Activated B cell treated with CpG ODN at 0.5 μM for 24 hours (primary cell): ENCODE measurements around the gene MBTPS1. TPM values are rescaled to one million over a fixed set of nuclear protein-coding genes. Genes with fewer than 3 reads are reported as not detected.

Experiments used
- ATAC-seq: fragments of 200-7000 bp; cut with Tn5 transposase; one replicate; pipeline ENCODE4 v1.10.0; 2021; ENCODE audit warnings: low read depth, mild to moderate bottlenecking, moderate library complexity
- CTCF ChIA-PET: fragments of 350-600 bp; sonication (Branson Sonifier 250); formaldehyde crosslinking; loops from one replicate; lab custom pipeline; 2021; ENCODE audit warnings: antibody characterized with exemption; lab: Charles Lee
- POLR2A ChIA-PET: fragments of 350-600 bp; sonication (Branson Sonifier 250); formaldehyde crosslinking; loops from one replicate; lab custom pipeline; 2021; ENCODE audit warnings: antibody characterized with exemption; lab: Charles Lee
- DNase-seq: peaks from one replicate; pipeline ENCODE4 v3.0.0; 2022
- H3K27ac Mint-ChIP-seq: one replicate; pipeline ENCODE4 v1.8.0; 2020; ENCODE audit warnings: mixed read lengths
- H3K27me3 Mint-ChIP-seq: one replicate; pipeline ENCODE4 v1.8.0; 2021; ENCODE audit warnings: mixed read lengths
- H3K36me3 Mint-ChIP-seq: one replicate; pipeline ENCODE4 v1.8.0; 2021; ENCODE audit warnings: low read depth, mixed read lengths
- H3K4me1 Mint-ChIP-seq: one replicate; pipeline ENCODE4 v1.8.0; 2021; ENCODE audit warnings: mixed read lengths
- H3K4me3 Mint-ChIP-seq: one replicate; pipeline ENCODE4 v1.8.0; 2020; ENCODE audit warnings: mild to moderate bottlenecking, mixed read lengths
- H3K9me3 Mint-ChIP-seq: one replicate; pipeline ENCODE4 v1.8.0; 2020; ENCODE audit warnings: mixed read lengths
- CTCF ChIP-seq: fragments of 200-600 bp; IDR thresholded peaks from one replicate; pipeline ENCODE4 v1.8.0; 2022; ENCODE audit warnings: antibody characterized with exemption, mild to moderate bottlenecking
- intact Hi-C: fragments of 100-400 bp; cut with micrococcal nuclease; formaldehyde crosslinking; loops from one replicate; pipeline ENCODE4 v1.15.1; 2024
- total RNA-seq: library from RNA; stranded (reverse); gene quantifications from 2 replicates; pipeline ENCODE4 v1.2.3, GENCODE V29; 2022

The MBTPS1 gene
- total RNA-seq, 1 donor from 2014 or later: 79.2 TPM

GRCh38 chr16:84087466-84088151, 29.1 kb downstream of the MBTPS1 start:
- no peaks in the 10 kb centered on the region for H3K27me3 Mint-ChIP-seq
- ChIA-PET POLR2A (interaction anchor here (1.1 to 3.4 kb wide), 2 partner anchors 29 to 57 kb away, joined by 3 to 12 read pairs; partner anchors contain the start of genes DNAAF1, HSDL1 and MBTPS1), CTCF (interaction anchor here (1.0 to 7.7 kb wide), 4 partner anchors 25 to 99 kb away, joined by 3 to 44 read pairs (median 10); partner anchors contain the start of genes MBTPS1 and TAF1C)
- TF ChIP-seq CTCF: no peak
- no peak overlapping the region for H3K27ac Mint-ChIP-seq
- ATAC-seq (no peak), DNase-seq (no peak)
- intact Hi-C loops: loop anchor here (1.0 to 5.0 kb wide), 5 partner anchors 29 to 420 kb away; partner anchors contain the start of gene MBTPS1
- peaks cover 81% of the 10 kb centered on the region for H3K36me3 Mint-ChIP-seq
- H3K4me3 Mint-ChIP-seq: no peak overlapping the region
- no peaks in the 10 kb centered on the region for H3K9me3 Mint-ChIP-seq
- H3K4me1 Mint-ChIP-seq: peaks cover 45% of the 10 kb centered on the region

GRCh38 chr16:84087001-84087400, 29.7 kb downstream of the MBTPS1 start:
- peaks cover 45% of the 10 kb centered on the region for H3K4me1 Mint-ChIP-seq

GRCh38 chr16:84086341-84086740, 30.4 kb downstream of the MBTPS1 start:
- Mint-ChIP-seq H3K27me3 (no peaks in the 10 kb centered on the region), H3K27ac (no peak overlapping the region), H3K4me3 (peak overlapping the region; percentile 50), H3K9me3 (no peaks in the 10 kb centered on the region), H3K36me3 (peaks cover 83% of the 10 kb centered on the region), H3K4me1 (peaks cover 45% of the 10 kb centered on the region)
- DNase-seq (no peak), ATAC-seq (no peak)
- intact Hi-C loops: loop anchor here (5.0 kb wide), 1 partner anchor 421 kb away; no protein-coding TSS in a partner anchor
- ChIA-PET CTCF (interaction anchor here (0.9 to 7.7 kb wide), 6 partner anchors 9 to 100 kb away, joined by 3 to 44 read pairs (median 4); partner anchors contain the start of genes MBTPS1 and TAF1C), POLR2A (interaction anchor here (1.6 kb wide), 1 partner anchor 27 kb away, joined by 6 read pairs; no protein-coding TSS in a partner anchor)
- TF ChIP-seq CTCF: no peak

More at GRCh38 chr16:84087001-84087400, 29.7 kb downstream of the MBTPS1 start:
- no peaks in the 10 kb centered on the region for H3K27me3 Mint-ChIP-seq
- peaks cover 83% of the 10 kb centered on the region for H3K36me3 Mint-ChIP-seq
- no peaks in the 10 kb centered on the region for H3K9me3 Mint-ChIP-seq
- CTCF ChIA-PET: interaction anchor here (3.8 to 7.7 kb wide), 2 partner anchors 30 to 100 kb away, joined by 17 to 44 read pairs; partner anchors contain the start of genes MBTPS1 and TAF1C
- no peak overlapping the region for H3K27ac Mint-ChIP-seq
- ATAC-seq (no peak), DNase-seq (no peak)
- intact Hi-C loops: loop anchor here (5.0 kb wide), 1 partner anchor 420 kb away; no protein-coding TSS in a partner anchor
- POLR2A ChIA-PET: interaction anchor here (1.6 to 3.4 kb wide), 2 partner anchors 26 to 30 kb away, joined by 6 to 12 read pairs; partner anchors contain the start of gene MBTPS1
- no peak for TF ChIP-seq CTCF
- no peak overlapping the region for H3K4me3 Mint-ChIP-seq

GRCh38 chr16:84085773-84086172, 31.0 kb downstream of the MBTPS1 start:
- Mint-ChIP-seq H3K9me3 (no peaks in the 10 kb centered on the region), H3K27ac (no peak overlapping the region), H3K27me3 (no peaks in the 10 kb centered on the region), H3K36me3 (peaks cover 83% of the 10 kb centered on the region), H3K4me3 (peak overlapping the region; percentile 50), H3K4me1 (peaks cover 45% of the 10 kb centered on the region)
- peak; percentile 41 for ATAC-seq
- ChIA-PET POLR2A (interaction anchor here (0.6 to 1.6 kb wide), 4 partner anchors 27 to 101 kb away, joined by 3 to 6 read pairs (median 3); partner anchors contain the start of genes DNAAF1, HSDL1 and TAF1C), CTCF (interaction anchor here (0.9 to 7.7 kb wide), 6 partner anchors 10 to 101 kb away, joined by 3 to 44 read pairs (median 4); partner anchors contain the start of gene TAF1C)
- TF ChIP-seq CTCF: no peak
- intact Hi-C loops: loop anchor here (5.0 kb wide), 1 partner anchor 422 kb away; no protein-coding TSS in a partner anchor
- no peak for DNase-seq
